ENCODE data around the gene METTL24.

GRCh38 chr6:110404607-110405006, 46.5 kb upstream of the METTL24 start:
- TF ChIP-seq CTCF (conservative IDR thresholded peaks at IDR 0.05; ENCODE audit: low read length) (no peak), EZH2phosphoT487 (IDR thresholded peaks at IDR 0.05; ENCODE audit: borderline replicate concordance) (no peak)
